Measurements from ENCODE around the gene JCAD. TPM values are rescaled to one million over a fixed set of nuclear protein-coding genes. Genes with fewer than 3 reads are reported as not detected.
"Not testable (repeated sequence)": the region's sequence is repeated elsewhere in the genome, so short reads cannot be mapped to it uniquely, and the experiment has no call there.

The JCAD gene
- total RNA-seq, 1 donor from 2014 or later = 31.7 TPM

DNA sequence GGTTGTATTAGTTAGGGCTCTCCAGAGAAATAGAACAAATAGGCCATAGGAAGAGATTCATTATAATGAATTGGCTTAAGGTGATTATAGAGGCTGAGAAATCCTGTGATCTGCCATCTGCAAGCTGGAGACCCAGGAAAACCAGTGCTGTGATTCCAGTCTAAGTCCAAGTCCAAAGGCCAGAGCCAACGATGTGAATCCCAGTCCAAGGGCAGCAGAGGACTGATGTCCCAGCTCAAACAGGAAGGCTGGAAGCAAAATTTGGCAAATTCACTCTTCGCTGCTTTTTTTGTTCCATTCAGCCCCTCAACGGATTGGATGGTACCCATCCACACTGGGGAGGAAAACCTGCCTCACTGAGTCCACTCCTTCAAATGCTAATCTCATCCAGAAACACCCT, 68.0 kb downstream of the JCAD start:
- DNase-seq (ENCODE audit: low spot score) = no peak

DNA sequence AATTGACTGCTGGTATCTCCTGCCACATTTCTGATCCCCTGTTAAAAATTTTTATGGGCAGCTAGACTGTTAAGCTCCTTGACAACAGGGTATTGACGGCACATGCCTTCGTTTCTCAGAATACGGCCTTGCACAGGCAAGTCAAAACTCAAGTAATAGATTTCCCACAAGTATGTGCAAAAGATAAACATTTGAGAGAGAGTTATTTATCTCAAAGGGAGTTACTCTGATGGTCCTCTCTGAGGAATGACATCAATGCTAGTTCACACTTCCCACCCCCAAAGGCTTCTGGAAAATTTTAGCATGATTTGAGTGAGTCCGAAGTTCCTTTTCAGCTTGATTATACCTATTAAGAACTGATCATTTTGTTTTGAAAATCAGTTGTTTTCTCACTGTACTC, 71.9 kb downstream of the JCAD start:
- no peak for DNase-seq (ENCODE audit: low spot score)

DNA sequence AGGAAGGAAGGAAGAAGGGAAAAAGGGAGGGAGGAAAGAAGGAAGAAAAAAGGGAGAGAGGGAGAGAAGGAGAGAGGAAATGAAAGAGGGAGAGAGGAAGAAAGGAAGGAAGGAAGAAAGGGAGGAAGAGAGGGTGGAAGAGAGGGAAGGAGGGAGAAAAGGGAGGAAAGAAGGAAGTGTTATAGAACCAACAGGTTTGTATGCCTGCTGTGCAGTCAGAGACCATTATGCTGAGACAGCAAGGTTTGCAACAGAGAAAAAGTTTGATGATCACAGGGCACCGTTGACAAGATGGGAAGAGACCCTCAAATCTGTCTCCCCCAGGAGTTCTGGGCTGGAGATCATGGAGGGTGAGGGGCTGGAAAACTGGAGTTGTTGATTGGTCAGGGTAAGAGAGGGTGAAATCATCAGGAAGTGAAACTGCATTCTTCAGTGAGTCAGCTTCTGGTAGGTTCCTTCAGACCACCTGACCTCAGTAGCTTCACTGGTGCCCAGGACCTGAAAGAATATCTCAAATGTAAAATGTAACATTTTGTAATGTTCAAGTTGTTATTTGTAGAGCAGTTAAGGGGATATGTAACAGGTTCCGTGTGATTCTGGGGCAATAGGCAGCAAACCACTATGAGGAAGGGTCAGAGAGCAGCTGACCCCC, 76.3 kb downstream of the JCAD start:
- DNase-seq (ENCODE audit: low spot score) = no peak

DNA sequence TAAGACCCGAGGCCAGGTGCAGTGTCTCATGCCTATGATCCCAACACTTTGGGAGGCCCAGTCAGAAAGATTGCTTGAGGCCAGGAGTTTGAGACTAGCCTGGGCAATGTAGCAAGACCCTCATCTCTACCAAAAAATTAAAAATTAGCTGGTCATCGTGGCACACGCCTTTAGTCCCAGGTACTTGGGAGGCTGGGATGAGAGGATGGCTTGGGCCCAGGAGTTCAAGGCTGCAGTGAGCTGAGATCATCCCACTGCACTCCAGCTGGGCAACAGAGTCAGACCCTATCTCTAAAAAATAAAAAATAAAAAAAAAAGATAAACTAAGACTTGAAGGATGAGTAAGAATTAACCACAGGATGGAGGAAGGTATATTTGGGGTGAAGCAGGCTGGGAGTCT, 77.9 kb downstream of the JCAD start:
- DNase-seq (ENCODE audit: low spot score) = no peak

DNA sequence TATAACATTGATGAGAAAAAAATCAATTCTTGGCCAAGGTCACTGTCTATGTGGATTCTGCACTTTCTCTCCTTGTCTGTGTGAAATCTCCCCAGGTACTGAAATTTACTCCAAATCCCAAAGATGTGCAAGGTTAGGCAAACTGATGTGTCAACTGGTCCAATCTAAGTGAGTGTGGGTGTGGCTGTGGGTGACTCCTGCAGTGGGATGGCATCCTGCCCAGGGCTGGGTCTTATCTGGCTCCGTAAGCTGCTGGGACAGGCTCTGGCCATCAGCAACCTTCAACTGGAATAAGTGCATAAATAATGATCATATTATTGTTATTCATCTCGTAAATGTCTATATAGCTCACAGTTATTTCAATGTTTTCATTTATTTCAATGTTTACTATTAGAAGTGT, 79.3 kb downstream of the JCAD start:
- no peak for DNase-seq (ENCODE audit: low spot score)

DNA sequence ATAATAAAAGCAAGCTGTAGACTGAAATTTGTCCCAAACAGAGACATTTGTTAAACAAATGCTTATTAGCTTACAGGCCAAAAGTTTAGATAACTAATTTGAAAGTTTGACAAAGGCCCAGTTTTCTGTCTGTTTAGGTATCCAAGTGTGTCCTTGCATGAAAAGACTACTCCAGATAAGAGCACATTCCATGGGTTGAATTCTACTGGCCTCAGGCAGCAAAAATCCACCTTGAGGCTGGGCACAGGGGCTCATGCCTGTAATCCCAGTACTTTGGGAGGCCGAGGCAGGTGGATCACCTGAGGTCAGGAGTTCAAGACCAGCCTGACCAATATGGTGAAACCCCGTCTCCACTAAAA, 80.0 kb downstream of the JCAD start:
- DNase-seq (ENCODE audit: low spot score) = not testable (repeated sequence)

DNA sequence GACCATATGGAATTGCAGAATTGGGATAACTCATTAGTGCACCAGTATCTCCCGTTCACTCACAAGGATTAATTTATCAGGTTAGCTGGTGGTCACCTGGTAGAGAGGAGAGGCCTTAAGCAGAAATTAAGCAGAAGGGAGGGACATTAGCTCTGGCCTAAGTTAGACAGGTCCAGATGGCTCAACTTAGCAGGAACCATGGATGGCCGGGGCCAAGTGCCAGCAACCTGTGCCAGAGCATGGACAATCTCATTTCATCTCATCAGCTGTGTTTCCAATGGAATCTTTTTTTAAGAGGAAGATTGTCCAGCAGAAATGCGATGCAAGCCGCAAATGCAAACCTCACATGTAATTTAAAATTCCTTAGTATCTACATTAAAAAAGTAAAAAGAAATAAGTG, 82.2 kb downstream of the JCAD start:
- no peak for DNase-seq (ENCODE audit: low spot score)

DNA sequence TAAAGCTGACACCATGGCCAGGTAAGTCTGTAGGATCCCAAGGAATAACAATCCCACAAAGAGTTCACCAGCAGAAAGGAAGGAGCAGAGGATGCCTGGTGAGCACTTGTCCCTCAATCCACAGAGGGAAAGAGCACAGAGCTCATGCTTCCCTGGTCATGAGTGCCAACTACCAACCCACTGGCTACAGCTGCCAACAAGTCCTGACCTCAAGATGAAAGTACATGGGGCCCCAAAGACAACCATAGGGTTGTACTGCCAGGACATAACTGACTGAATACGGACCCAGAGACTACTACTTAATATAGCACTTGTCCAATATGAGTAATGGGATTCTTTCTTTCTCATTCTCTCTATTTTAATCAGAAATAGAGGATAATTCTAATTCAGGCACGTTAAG, 83.3 kb downstream of the JCAD start:
- no peak for DNase-seq (ENCODE audit: low spot score)

DNA sequence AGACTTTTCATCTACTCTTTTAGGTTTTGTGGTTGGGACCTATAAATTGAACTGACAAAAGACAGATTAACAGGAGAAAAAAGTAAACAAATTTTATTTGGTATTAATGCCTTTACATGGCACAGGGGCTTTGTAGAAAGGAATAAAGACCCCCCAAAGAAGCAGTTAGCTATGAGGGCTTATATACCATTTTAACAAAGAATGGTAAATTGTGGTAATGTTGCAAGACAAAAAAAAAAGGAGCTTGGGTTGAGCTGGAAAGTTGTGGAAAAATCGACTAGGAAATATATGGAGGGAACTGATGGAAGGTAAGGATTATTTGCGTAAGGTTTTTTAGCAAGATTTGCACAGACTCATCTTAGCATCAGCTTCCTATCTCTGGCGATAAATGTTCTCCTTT, 84.6 kb downstream of the JCAD start:
- no peak for DNase-seq (ENCODE audit: low spot score)

DNA sequence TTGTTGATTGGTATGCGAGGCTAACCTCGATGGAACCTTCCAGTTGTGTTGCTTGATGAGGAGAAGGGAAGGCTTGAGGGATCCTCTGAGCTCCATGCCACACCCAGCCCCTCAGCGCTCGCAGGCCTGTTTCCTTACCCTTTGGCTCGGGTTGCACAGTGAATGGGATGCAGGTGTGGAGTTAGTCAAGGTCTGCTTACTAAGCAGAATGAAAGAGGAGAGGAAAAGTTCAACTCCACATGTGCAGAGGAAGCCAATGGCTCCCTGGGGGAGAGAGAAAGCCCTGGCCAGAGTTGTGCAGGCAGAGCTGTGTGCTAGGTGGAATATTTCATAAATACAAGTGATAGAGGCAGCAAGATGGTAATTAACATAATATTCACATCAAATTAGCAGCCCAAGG, 85.5 kb downstream of the JCAD start:
- no peak for DNase-seq (ENCODE audit: low spot score)

DNA sequence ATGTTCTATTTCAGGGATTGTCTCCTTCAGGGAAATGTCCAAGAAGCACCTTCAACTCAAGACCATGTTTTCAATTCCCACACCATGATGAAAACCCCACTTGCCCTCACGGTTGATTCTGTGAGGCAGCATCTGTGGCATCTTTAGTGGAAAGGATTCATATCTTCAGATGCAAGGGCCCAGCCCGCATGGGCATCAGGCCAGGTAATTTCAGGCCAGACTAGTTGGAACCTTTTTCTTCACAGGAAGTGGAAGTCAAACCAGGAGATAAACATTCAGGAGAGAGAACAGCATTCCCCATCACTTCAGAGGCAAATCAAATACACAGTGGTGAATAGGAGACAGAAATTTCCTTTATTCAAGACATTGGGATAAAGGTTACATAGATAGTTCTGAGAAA, 88.8 kb downstream of the JCAD start:
- DNase-seq (ENCODE audit: low spot score) = no peak

DNA sequence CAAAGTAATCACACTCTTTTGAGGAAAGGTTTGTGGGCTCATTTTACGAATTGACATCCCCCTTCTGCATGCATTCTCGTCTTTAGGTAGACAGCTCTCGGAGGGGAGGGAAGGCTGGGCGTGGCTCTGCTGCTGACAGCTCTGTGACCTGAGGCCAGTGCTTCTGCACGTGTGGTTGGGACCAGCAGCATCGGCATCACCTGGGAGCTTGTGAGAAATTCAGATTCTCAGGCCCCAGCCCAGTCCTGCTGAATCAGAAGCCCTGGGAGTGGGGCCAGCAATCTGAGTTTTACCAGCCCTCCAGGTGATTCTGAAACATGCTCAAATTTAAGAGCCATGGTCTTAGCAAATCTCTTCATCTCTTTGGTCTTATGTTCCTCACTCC, 89.4 kb downstream of the JCAD start:
- no peak for DNase-seq (ENCODE audit: low spot score)

DNA sequence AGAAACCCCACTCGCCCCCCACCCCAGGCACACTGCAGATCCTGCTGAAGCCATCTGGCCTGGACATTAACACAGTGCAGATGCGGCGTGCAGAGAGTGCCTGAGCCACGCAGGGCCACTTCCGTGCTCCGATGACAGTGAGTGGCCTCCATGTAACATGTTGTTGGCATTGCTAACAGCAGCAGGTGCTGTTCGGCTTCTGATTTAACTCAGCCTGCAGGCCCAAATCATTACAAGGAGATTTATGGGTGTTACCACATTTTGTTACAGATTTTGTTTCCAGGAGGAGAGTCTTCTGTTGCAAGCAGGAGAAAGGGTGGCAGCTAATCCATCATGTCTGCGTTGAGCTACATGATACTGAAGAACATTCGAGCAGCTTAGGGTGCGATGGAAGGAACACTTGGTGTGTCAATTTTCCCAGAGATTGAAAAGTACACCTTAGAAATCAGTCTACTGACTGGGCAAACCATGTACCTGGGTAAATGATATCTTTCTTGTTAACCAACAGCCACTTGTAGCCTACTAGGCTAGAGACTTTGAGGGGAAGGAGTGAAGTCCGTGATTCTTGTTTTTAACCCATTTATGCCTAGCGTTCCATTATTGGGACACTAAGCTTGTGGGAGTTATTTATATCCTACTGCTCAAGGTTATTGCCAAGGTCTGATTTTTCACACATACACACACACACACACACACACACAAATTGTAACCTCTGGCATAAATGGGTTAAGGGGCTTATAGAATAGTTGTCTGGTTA, 90.0 kb downstream of the JCAD start:
- DNase-seq (ENCODE audit: low spot score) = no peak

DNA sequence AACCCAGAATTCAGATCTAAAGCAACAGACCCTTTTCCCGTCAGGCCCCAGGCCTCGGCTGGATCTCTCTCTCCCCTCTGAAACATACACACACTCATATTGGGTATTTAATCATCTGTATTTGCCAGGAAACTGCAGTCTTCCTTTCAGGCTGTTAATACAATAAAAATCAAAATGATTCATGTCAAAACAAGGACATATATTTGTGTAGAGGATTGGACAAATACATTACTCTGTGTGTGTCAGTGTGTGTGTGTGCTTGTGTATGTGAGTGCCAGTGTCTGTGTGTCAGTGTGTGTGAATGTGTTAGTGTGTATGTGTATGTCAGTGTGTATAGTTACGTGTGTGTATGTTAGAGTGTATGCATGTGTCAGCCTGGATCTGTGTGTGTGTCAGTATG, 90.8 kb downstream of the JCAD start:
- DNase-seq (ENCODE audit: low spot score) = no peak

DNA sequence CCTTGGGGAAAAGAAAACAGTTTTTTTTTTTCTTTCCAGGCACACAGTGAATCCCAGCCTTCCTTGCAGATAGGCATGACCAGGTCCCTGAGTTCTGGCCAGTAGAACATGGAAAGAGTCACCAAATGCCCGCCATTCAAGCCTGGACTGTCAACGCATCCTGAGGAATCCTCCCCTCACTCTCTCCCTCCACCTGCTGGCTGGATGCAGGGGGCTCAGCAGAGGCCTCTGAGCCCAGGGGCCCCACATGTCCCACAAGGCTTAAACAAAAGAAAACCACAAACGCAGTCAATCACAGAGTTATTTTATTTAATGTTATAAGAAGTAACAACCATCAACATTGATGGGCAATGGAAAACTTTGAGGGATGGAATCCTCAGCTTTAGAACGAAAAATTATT, 93.1 kb downstream of the JCAD start:
- DNase-seq (ENCODE audit: low spot score) = no peak
